Cardiac muscle cell (in vitro differentiated cells and primary cell): Measurements from ENCODE around the gene OR5L1. TPM values are rescaled to one million over a fixed set of nuclear protein-coding genes. Genes with fewer than 3 reads are reported as not detected.

Source experiments
- DNase-seq, 2 donors: peaks; one replicate each; pipeline versions ENCODE4 v3.0.0 to v3.0.0-alpha.2; 2010 to 2017; ENCODE audit warnings: low read depth in 1 of 2, low spot score in 1 of 2
- H3K27ac ChIP-seq: fragments of 200-600 bp; sonication (generic); 2 replicates; pipeline ENCODE4 v1.5.1; 2016
- H3K27me3 ChIP-seq: fragments of 200-600 bp; sonication (generic); 2 replicates; pipeline ENCODE4 v1.6.0; 2016; ENCODE audit warnings: control low read depth
- H3K36me3 ChIP-seq: fragments of 200-600 bp; sonication (generic); 2 replicates; pipeline ENCODE4 v1.5.1; 2016; ENCODE audit warnings: control low read depth
- H3K4me1 ChIP-seq: fragments of 200-600 bp; sonication (generic); 2 replicates; pipeline ENCODE4 v1.8.1; 2017; ENCODE audit warnings: low read depth, mild to moderate bottlenecking, mixed run types
- H3K4me3 ChIP-seq: fragments of 200-600 bp; sonication (generic); 2 replicates; pipeline ENCODE4 v1.5.1; 2016; ENCODE audit warnings: mild to moderate bottlenecking
- H3K9me3 ChIP-seq: fragments of 200-600 bp; sonication (generic); 2 replicates; pipeline ENCODE4 v1.5.1; 2017; ENCODE audit warnings: low read depth, mild to moderate bottlenecking, control low read depth
- polyA plus RNA-seq: library from polyadenylated mRNA; unstranded; fragments of >200 nt; fragmentation: Nextera tagmentation; extraction: Ambion mirVana; gene quantifications from 2 replicates; pipeline ENCODE4 v1.2.1, GENCODE V29; 2016
- total RNA-seq: library from RNA; depleted of rRNA; stranded (reverse); fragments of >200 nt; gene quantifications from 2 replicates; pipeline ENCODE4 v1.2.3, GENCODE V29; 2016
- TF ChIP-seq, protein P1 (sequence below): IDR thresholded peaks from 2 replicates; pipeline ENCODE4 v1.5.1; 2012; ENCODE audit warnings: low read depth, mild to moderate bottlenecking, low read length

OR5L1 gene
- total RNA-seq (not detected in 2 replicates), polyA plus RNA-seq (not detected in 2 replicates)

GRCh38 chr11:55811067-55811466 lies at the start of gene OR5L1:
TSS of gene OR5L1 (plus strand) at chr11:55811367. CDS start at chr11:55811467, 100 bp downstream.
- no peaks in the 10 kb centered on the region for H3K9me3 ChIP-seq
- H3K27ac ChIP-seq = no peak within 1 kb of the TSS
- no peak for DNase-seq
- H3K36me3 ChIP-seq = no peaks in the 10 kb centered on the region
- H3K4me1 ChIP-seq = no peaks in the 10 kb centered on the region
- no peaks in the 10 kb centered on the region for H3K27me3 ChIP-seq
- TF ChIP-seq, protein P1, sequence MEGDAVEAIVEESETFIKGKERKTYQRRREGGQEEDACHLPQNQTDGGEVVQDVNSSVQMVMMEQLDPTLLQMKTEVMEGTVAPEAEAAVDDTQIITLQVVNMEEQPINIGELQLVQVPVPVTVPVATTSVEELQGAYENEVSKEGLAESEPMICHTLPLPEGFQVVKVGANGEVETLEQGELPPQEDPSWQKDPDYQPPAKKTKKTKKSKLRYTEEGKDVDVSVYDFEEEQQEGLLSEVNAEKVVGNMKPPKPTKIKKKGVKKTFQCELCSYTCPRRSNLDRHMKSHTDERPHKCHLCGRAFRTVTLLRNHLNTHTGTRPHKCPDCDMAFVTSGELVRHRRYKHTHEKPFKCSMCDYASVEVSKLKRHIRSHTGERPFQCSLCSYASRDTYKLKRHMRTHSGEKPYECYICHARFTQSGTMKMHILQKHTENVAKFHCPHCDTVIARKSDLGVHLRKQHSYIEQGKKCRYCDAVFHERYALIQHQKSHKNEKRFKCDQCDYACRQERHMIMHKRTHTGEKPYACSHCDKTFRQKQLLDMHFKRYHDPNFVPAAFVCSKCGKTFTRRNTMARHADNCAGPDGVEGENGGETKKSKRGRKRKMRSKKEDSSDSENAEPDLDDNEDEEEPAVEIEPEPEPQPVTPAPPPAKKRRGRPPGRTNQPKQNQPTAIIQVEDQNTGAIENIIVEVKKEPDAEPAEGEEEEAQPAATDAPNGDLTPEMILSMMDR = no peak
- H3K4me3 ChIP-seq = no peak within 1 kb of the TSS

DNA sequence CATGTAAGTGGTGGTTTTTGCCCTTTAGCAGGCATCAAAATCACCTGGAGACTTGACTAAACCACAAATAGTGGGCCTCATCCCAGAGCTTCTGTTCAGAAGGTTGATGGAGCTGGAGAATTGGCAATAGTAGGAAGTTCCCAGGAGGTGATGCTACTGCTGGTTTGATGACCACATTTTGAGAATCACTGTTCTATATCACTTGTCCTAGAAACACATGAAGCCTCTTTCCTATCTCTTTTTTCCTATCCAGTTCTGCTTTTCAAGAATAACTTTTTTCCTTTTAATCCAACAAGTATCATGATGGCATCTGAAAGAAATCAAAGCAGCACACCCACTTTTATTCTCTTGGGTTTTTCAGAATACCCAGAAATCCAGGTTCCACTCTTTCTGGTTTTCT lies 38.0 kb upstream of the OR5L1 start, which contains the start of gene OR5D13:
Gene OR5D13, plus strand, starts transcription at position 301 of the 400 bp plus-strand sequence. Its CDS starts 0 bp downstream, at position 301.
- TF ChIP-seq, protein P1 = no peak

GRCh38 chr11:55791606-55792005 lies 19.6 kb upstream of the OR5L1 start:
- Histone ChIP-seq H3K27me3 (no peaks in the 10 kb centered on the region), H3K9me3 (peaks cover 7% of the 10 kb centered on the region), H3K4me3 (no peak overlapping the region), H3K27ac (no peak overlapping the region), H3K4me1 (no peaks in the 10 kb centered on the region), H3K36me3 (no peaks in the 10 kb centered on the region)
- TF ChIP-seq, protein P1 = no peak
- DNase-seq = no peak

More for the DNA sequence above, 38.0 kb upstream of the OR5L1 start, which contains the start of gene OR5D13:
- Histone ChIP-seq H3K27ac (no peak within 1 kb of the TSS), H3K4me1 (no peaks in the 10 kb centered on the region), H3K4me3 (no peak within 1 kb of the TSS), H3K36me3 (no peaks in the 10 kb centered on the region), H3K27me3 (no peaks in the 10 kb centered on the region), H3K9me3 (peaks cover 5% of the 10 kb centered on the region)
- DNase-seq = no peak

GRCh38 chr11:55793321-55793720 lies 17.8 kb upstream of the OR5L1 start:
- Histone ChIP-seq H3K9me3 (peaks cover 7% of the 10 kb centered on the region), H3K36me3 (no peaks in the 10 kb centered on the region), H3K27ac (no peak overlapping the region), H3K4me1 (no peaks in the 10 kb centered on the region), H3K4me3 (no peak overlapping the region), H3K27me3 (no peaks in the 10 kb centered on the region)
- DNase-seq = no peak
- TF ChIP-seq, protein P1 = no peak

- no peak for DNase-seq
- Histone ChIP-seq H3K27me3 (no peaks in the 10 kb centered on the region), H3K36me3 (no peaks in the 10 kb centered on the region), H3K27ac (no peak within 1 kb of the TSS), H3K9me3 (peaks cover 7% of the 10 kb centered on the region), H3K4me3 (no peak within 1 kb of the TSS), H3K4me1 (no peaks in the 10 kb centered on the region)
- TF ChIP-seq, protein P1 = no peak
Measured at GRCh38 chr11:55795256-55795655, 15.9 kb upstream of the OR5L1 start, which contains the start of gene OR5D14. TSS of gene OR5D14 (plus strand) at chr11:55795556. CDS start at chr11:55795556, 0 bp downstream.
